GM10248 (cell line): ENCODE data around the gene SYNE4.

Experiments used
- CTCF ChIA-PET: fragments of 300-600 bp; sonication (Branson Sonifier 250); formaldehyde crosslinking; extraction: SDS; loops from one replicate; lab custom pipeline; 2021; ENCODE audit warnings: antibody characterized with exemption; lab: Yijun Ruan, JAX
- POLR2A ChIA-PET: fragments of 350-650 bp; sonication (Branson Sonifier 250); formaldehyde crosslinking; extraction: SDS; loops from one replicate; lab custom pipeline; 2020; ENCODE audit warnings: antibody characterized with exemption; lab: Yijun Ruan, JAX
- DNase-seq: peaks from one replicate; pipeline ENCODE4 v3.0.0; 2012; ENCODE audit errors: extremely low spot score
- TF ChIP-seq, protein P1 (sequence below): IDR thresholded peaks from 2 replicates; pipeline ENCODE4 v1.5.1; 2012; ENCODE audit warnings: mild to moderate bottlenecking, low read depth; ENCODE audit errors: extremely low read depth, missing control alignments, control extremely low read depth

SYNE4 gene

DNA sequence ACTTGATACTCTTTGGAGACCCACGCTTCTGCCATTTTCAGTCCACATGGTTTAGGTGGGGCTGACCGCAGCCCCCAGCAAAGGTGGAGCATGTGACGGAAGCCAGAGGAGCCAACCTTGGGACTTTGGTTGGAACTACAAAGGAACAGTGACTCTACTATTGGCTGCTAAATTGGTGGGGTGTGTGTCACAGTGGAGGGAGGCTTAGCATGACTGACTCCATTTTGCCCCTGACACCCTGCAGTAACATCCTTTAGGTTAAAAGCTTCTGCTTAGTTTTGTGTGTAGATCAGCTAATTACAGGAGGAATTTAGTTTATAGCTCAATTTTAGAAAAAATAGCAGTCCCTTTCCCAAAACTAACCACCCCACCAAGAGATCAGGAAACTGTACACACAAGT is 7.0 kb downstream of the SYNE4 start:
- POLR2A ChIA-PET: no interaction called here
- TF ChIP-seq, protein P1, sequence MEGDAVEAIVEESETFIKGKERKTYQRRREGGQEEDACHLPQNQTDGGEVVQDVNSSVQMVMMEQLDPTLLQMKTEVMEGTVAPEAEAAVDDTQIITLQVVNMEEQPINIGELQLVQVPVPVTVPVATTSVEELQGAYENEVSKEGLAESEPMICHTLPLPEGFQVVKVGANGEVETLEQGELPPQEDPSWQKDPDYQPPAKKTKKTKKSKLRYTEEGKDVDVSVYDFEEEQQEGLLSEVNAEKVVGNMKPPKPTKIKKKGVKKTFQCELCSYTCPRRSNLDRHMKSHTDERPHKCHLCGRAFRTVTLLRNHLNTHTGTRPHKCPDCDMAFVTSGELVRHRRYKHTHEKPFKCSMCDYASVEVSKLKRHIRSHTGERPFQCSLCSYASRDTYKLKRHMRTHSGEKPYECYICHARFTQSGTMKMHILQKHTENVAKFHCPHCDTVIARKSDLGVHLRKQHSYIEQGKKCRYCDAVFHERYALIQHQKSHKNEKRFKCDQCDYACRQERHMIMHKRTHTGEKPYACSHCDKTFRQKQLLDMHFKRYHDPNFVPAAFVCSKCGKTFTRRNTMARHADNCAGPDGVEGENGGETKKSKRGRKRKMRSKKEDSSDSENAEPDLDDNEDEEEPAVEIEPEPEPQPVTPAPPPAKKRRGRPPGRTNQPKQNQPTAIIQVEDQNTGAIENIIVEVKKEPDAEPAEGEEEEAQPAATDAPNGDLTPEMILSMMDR: no peak

DNA sequence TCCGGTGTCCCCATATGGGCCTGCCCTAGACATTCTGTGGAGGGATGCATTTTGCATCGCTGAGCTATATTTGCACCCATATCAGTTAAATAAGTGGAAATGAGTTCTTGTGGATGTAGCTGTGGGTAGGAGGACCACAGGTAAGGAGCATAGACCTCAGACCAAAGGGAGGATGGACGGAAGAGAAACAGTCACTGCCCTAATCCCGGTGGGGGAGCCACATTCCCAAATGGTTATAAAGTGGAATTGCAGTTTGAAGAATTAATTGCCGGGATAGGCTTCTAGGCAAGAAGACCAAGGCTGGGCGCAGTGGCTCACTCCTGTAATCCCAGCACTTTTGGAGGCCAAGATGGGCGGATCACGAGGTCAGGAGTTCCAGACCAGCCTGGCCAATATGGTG is 11.8 kb downstream of the SYNE4 start:
- TF ChIP-seq, protein P1: no peak
- CTCF ChIA-PET: interaction anchor here (1.9 kb wide), 1 partner anchor 131 kb away, joined by 4 read pairs; no protein-coding TSS in a partner anchor
- POLR2A ChIA-PET: no interaction called here
- no peak for DNase-seq

More for the DNA sequence above, 7.0 kb downstream of the SYNE4 start:
- CTCF ChIA-PET: no interaction called here
- DNase-seq: no peak

- POLR2A ChIA-PET: interaction anchor here (0.6 to 0.9 kb wide), 3 partner anchors 19 to 255 kb away, joined by 3 to 4 read pairs (median 4); partner anchors contain the start of gene ALKBH6
- DNase-seq: peak; percentile 98
- CTCF ChIA-PET: interaction anchor here (0.6 to 1.2 kb wide), 2 partner anchors 17 to 71 kb away, joined by 3 read pairs; no protein-coding TSS in a partner anchor
- TF ChIP-seq, protein P1: no peak
Measured at GRCh38 chr19:35995048-35995993, 13.3 kb downstream of the SYNE4 start, which contains the start of gene SDHAF1. TSS of gene SDHAF1 (plus strand) at chr19:35995188. CDS start at chr19:35995275, 87 bp downstream.

DNA sequence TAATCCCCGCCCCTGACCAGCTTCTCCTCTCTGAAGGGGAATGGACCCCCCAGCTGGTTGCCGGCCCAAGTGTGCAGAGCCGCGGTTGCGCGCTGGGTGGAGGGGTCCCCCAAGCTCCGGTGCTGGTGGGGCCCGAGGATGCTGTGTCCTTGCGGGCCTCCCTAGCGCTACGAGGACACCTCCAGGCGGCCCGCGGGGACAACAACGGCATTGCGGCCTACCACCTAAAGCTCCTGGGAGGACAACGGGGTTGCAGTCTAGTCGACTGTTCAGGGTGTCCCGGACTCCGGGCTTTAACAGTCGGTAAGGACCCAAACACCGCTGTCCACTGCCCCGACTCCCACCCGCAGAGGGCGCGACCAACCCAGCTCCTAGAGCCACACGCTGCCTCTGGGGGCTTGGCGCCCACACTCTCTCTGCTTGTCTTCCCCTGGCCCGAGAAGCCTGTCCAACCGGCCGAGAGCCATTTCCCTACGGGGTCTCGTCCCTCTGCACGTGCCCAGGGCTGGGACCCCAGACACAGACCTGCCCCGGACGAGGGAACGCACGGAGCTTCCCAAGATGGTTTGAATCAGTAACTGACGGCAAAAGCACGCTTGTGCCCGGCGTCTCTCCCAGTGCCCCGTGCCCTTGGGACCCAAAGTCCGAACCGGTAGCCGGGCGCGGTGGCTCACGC is 14.6 kb downstream of the SYNE4 start:
- ChIA-PET POLR2A (interaction anchor here (1.3 kb wide), 1 partner anchor 9 kb away, joined by 7 read pairs; no protein-coding TSS in a partner anchor), CTCF (interaction anchor here (1.3 kb wide), 2 partner anchors 15 to 20 kb away, joined by 3 read pairs; partner anchors contain the start of genes ALKBH6 and SYNE4)
- TF ChIP-seq, protein P1: peak; percentile 8
- DNase-seq: peak; percentile 51

DNA sequence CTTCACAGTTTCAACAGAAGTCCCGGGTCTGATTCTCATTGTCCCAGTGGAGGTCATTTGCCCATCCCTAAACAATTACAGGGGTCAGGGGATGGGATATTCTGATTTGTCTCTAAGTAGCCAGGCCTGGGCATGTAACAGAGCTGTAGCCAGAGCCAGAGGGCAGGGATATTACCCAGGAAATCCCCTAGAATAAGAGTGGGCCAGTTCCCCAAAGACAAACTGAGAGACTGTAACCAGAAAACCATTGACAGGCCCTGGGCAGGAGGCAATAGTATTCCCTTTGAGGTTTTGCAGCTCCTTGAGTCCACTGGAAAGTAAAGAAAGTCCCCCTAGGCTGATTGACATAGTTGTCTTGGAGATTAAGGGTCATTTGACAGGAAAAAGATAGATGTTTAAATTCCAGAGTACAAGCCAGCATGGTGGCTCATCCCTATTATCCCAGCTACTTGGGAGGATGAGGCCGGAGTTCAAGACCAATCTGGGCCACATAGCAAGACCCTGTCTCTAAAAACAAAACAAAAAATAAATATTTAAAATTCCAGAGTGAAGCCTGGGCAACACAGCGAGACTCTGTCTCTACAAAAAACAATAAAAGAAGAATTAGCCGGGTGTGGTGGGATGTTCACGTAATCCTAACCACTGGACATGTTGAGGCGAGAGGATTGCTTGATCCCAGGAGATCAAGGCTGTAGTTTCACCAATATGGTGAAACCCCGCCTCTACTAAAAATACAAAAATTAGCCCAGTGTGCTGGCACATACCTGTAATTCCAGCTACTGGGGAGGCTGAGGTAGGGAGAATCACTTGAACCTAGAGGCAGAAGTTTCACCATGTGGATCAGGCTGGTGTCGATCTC is 15.5 kb downstream of the SYNE4 start:
- TF ChIP-seq, protein P1: no peak
- ChIA-PET POLR2A (interaction anchor here (1.3 kb wide), 1 partner anchor 10 kb away, joined by 7 read pairs; no protein-coding TSS in a partner anchor), CTCF (interaction anchor here (1.3 kb wide), 2 partner anchors 16 to 21 kb away, joined by 3 read pairs; partner anchors contain the start of genes ALKBH6 and SYNE4)
- no peak for DNase-seq
